Fibroblast of the aortic adventitia (primary cell): Measurements from ENCODE around the gene NRG3. TPM values are rescaled to one million over a fixed set of nuclear protein-coding genes. Genes with fewer than 3 reads are reported as not detected.

Source experiments
- DNase-seq: peaks from one replicate; pipeline ENCODE4 v3.0.0-alpha.2; 2010; ENCODE audit warnings: low read depth
- H3K4me3 ChIP-seq: 2 replicates; pipeline ENCODE4 v1.5.1; 2011; ENCODE audit warnings: low read depth, mild to moderate bottlenecking, control low read depth, low read length, moderate library complexity
- CTCF ChIP-seq: IDR thresholded peaks from 2 replicates; pipeline ENCODE4 v1.5.1; 2011; ENCODE audit warnings: mild to moderate bottlenecking, low read length, control low read depth, inconsistent platforms; ENCODE audit not compliant: insufficient read depth
- total RNA-seq: library from RNA; depleted of rRNA; stranded (reverse); fragments of >200 nt; gene quantifications from 2 replicates; pipeline ENCODE4 v1.2.3, GENCODE V29; 2012; ENCODE audit warnings: low replicate concordance

Gene NRG3
- total RNA-seq, 1 donor = not detected

- TF ChIP-seq CTCF = no peak
- H3K4me3 ChIP-seq = no peak overlapping the region
- no peak for DNase-seq
Measured at GRCh38 chr10:81872206-81872862, 2.7 kb upstream of the NRG3 start.

- H3K4me3 ChIP-seq = no peak overlapping the region
- TF ChIP-seq CTCF = no peak
- DNase-seq = no peak
Measured at GRCh38 chr10:81873231-81873931, 1.6 kb upstream of the NRG3 start.

GRCh38 chr10:81873932-81874816, 820 bp upstream of the NRG3 start:
- no peak for TF ChIP-seq CTCF
- H3K4me3 ChIP-seq = no peak overlapping the region
- no peak for DNase-seq

GRCh38 chr10:81875467-81876252, 666 bp downstream of the NRG3 start:
- no peak for TF ChIP-seq CTCF
- no peak overlapping the region for H3K4me3 ChIP-seq
- DNase-seq = no peak

GRCh38 chr10:81876253-81877077, 1.5 kb downstream of the NRG3 start:
- TF ChIP-seq CTCF = no peak
- H3K4me3 ChIP-seq = no peak overlapping the region
- no peak for DNase-seq
